GM19238 (cell line): ENCODE measurements around the gene DHX57.
A peak's percentile ranks its signal among the peaks of the same experiment; 100 is the strongest.

Experiments used
- DNase-seq: peaks from one replicate; pipeline ENCODE4 v3.0.0; 2011; ENCODE audit warnings: low spot score; ENCODE audit not compliant: insufficient read length

Gene DHX57, protein sequence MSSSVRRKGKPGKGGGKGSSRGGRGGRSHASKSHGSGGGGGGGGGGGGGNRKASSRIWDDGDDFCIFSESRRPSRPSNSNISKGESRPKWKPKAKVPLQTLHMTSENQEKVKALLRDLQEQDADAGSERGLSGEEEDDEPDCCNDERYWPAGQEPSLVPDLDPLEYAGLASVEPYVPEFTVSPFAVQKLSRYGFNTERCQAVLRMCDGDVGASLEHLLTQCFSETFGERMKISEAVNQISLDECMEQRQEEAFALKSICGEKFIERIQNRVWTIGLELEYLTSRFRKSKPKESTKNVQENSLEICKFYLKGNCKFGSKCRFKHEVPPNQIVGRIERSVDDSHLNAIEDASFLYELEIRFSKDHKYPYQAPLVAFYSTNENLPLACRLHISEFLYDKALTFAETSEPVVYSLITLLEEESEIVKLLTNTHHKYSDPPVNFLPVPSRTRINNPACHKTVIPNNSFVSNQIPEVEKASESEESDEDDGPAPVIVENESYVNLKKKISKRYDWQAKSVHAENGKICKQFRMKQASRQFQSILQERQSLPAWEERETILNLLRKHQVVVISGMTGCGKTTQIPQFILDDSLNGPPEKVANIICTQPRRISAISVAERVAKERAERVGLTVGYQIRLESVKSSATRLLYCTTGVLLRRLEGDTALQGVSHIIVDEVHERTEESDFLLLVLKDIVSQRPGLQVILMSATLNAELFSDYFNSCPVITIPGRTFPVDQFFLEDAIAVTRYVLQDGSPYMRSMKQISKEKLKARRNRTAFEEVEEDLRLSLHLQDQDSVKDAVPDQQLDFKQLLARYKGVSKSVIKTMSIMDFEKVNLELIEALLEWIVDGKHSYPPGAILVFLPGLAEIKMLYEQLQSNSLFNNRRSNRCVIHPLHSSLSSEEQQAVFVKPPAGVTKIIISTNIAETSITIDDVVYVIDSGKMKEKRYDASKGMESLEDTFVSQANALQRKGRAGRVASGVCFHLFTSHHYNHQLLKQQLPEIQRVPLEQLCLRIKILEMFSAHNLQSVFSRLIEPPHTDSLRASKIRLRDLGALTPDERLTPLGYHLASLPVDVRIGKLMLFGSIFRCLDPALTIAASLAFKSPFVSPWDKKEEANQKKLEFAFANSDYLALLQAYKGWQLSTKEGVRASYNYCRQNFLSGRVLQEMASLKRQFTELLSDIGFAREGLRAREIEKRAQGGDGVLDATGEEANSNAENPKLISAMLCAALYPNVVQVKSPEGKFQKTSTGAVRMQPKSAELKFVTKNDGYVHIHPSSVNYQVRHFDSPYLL (N-terminal part only)

DNA sequence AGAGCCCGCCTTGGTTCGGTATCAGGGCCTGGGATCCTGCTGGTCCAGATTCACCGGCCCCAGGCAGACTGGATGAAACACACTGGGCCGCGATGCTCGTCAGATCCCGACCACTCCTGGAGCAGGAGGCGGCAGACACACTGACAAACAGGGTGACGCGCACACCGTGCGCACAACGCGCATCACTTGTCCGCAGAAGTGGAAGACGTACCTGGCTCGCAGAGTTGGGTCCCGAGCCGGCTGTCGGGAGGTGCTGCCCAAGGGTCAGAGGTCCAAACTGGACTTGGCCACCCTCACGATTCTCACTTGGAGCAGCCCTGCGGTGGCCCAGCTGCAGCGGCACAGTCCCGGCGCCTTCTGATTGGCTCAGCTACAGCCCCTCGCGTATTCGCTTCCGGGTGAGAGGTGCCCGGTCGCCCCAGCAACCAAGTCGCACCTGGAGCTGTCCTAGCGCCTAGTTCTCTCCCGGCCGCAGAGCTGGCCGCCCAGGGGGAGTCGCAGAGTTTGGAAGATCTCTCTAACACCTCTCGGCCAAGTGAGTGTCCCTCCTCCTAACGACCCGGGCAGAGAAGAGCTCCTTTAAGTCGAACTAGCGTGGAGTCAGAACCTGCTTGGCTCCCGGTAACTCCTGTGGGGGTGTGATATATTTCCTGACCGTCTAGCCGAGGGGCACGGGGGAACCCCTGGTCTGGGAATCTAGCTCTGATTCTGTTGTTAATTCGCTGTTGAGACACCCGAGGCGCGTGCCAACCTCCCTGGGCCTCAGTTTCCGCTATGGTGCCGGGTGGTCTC lies at the start of gene DHX57, which contains the start of gene MORN2:
TSS of gene DHX57 (minus strand) at position 359 of the 792 bp plus-strand sequence. CDS start 7,529 bp downstream, outside the sequence.
TSS of gene MORN2 (plus strand) at position 401 of the 792 bp plus-strand sequence.
- DNase-seq, result peak; percentile 89

DNA sequence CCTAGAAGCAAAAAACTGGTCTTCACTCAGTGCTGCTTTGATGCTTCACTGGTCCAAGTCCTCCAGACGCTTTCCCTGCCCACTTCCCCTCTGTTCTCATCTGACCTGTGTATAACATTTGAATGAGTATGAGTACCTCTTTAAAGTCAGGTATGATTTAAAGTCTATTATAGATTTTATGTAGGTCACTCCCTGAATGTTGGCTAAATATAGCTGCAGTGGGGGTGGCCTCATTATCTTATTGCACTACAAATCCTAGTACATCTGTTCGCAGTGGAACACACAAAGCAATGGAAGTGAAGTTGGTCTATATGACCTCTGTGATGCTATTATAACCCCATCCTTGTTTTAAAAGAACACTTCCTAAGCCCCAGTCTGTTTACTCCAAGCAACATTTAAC lies 47.2 kb upstream of the DHX57 start:
- no peak for DNase-seq

DNA sequence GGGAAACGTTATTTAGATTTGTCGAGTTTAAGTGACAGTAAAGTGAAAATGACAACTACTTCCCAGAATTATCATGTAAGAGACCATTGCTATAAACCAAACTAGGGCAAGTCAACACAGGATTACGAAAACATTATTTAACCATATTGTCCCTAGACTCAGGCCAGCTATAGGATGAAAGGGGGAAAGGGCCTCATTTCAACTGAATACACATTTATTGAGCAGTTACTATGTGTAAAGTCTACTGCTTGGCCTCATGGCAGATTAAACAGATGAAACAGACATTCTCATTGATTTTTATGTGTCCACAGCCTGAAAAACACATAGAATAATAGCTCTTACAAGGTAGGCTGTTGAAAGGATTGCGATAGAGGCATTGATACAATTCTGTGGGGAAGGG lies 46.7 kb upstream of the DHX57 start:
- no peak for DNase-seq

DNA sequence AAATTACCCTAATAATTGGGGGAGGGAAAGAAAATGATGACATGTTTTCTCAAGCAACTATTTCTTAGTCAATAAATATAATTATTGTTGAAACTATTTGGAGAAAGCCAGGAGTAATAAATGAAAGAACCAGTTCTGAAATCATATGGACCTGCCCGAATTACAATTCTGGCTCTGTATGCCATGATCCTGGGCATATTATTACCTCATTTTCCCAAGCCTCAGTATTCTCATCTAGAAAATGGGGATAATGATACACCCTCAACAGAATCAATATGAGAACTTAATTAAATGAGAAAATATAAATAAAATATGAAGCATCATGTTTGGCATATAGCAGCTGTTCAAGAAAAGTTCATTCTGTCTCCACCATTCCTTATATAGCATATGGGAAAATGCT lies 36.9 kb upstream of the DHX57 start:
- DNase-seq, result no peak

DNA sequence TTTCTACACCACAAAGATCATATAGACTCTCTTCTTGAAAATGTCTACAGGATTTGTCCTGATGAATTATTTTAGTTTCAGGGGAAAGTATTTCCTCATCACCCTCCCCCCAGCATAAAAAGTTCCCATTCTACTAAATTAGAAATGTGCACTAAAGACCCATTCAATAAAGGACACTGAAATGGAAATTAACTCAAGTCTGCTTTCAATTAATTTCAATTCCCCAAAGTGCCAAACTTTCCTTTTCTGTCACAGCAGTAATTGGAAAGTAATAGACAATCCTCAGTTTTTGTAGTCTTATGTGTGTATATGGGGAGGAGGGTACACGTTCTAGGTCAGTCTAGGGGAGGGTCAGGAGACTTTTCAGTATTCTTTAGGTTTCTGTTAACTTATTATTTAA lies 35.5 kb upstream of the DHX57 start:
- DNase-seq, result no peak

DNA sequence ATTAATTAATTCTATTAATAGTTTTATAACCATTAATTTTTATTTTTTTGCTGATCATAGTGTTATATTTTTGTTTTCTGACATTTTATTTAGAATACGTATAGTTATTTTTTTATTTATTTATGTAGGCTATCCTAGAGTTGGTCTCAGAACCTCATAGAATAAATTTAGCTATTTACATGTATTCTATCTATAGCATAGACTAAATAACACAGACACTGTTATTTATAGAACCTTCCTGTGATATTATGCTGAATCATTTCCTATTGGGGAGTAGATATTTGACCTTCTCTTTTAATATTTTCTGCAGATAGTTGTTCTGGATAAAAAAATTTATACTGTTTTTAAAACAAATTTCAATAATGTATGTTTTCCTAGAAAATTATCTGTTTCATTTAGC lies 34.1 kb upstream of the DHX57 start:
- DNase-seq, result no peak

DNA sequence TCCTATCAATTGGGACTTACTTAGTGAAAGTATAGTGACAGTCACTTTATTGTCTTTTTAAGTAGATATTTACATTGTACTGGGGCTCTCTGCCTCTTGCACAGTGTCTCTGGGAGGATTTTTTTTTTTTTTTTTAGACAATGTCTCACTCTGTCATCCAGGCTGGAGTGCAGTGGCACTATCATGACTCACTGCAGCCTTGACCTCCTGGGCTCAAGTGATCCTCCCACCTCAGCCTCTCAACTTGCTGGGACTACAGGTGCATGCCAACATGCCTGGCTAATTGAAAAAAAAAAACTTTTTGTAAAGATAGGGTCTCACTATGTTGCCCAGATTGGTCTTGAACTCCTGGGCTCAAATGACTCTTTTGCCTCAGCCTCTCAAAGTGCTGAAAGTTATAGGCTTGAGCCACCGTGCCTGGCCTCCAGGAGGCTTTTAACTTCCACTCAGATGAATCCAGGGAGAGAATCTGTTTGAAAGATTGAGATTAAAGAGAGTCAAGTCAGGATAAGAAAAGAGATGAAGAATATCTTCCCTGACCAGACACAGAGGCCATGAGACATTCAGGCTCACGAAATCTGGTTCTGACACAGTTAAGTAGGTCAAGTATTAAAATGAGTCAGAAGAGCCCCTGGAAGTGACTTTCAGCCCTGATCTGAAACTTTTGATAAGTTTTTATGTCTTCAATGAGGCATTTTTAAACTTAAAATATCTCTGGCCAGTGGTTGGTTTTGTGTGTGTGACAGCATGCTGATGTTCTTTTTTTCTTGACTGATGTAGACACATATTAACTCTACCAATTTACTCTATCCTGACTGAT lies 32.2 kb upstream of the DHX57 start:
- peak; percentile 14 for DNase-seq

DNA sequence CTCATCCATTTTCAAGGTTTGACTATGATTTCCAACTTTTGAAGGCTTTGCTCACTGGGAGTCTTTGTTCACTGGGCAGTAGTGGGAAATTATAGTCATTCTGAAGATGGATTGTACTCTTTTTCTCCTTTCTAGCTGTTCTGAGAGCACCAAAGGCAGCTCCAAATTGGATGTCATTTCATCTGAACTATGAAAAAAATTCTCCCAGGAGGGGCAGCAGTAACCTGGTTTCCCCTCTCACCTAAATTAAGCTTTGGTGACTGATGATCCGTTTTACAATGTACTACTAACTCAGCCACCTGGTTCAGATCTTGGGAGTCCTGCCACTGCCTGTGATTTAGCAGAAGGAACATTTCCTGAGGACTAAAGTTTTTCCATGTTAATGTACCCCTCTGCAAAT lies 31.5 kb upstream of the DHX57 start:
- DNase-seq, result no peak

DNA sequence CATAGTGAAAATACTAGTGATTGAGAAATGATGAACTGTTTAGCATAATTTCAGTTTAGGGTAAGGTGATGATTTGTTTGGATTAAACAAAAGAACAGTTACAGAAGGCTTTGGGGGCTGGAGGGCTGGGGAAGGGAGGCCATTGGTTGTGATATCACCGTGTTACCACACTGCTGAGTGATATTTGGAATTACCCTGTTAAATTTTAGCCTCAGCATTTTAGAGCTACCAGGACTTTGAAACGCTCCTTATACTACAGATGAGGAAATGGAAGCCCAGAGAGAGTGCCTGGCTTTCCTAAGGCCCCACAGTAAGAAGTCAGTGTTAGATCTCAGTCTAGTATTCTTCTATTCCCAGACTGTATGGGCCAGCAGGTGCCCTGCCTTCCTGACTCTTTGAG lies 29.5 kb upstream of the DHX57 start:
- DNase-seq, result no peak

DNA sequence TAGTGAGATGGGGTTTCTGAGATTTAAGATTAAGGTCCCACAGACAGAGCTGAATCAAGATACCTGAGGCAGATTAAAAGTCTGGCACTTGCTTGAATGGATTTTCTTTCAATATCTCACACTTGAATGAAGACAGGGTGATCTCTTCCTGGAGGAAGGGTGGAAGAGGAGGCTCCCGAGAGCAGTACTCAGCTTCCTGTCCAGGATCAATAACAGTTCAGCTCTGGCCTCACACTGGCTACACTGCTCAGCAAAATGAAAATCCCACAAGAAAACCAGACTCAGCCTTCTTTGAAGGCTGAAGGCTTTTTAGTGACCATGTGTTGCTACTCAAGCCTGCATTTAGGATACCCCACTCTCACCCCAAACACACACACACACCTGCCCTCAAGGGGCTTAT lies 25.0 kb upstream of the DHX57 start:
- DNase-seq, result no peak

DNA sequence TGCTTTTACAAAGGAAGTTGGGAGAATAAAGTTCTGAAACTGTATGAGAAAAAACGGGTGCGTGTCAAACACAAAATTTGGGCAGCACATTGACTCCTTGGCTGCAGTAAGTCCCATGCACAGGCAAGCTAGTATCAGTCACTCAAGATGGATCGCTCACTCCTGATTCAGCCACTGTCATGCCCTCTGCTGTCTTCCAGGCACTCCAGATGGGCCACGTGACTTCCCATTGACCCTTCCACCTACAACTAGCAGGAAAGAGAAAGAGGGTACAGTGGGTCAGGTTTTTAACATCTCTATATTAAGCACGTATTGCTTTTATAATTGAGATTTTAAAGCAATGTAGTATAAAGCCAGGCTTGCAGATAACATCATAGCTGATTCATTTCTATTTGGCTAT lies 22.5 kb upstream of the DHX57 start:
- no peak for DNase-seq

DNA sequence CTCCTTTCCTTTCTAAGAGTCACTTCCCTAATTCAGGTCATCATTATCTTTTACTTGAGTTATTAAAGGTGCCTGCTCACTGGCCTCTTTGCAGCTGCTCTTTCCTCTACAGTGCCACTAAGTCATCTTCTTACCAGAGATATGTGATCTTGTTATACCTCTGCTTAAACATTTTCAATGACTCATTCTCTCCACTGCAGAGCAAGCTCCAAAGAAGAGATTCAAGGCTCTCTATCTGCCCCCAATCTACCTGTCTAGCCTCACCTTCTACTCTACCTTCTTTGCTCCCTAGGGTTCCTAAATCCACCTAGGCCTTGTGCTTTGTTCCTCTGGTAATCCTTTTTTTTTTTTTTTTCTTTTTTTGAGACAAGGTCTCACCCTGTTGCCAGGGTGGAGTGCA lies 17.1 kb upstream of the DHX57 start:
- no peak for DNase-seq

DNA sequence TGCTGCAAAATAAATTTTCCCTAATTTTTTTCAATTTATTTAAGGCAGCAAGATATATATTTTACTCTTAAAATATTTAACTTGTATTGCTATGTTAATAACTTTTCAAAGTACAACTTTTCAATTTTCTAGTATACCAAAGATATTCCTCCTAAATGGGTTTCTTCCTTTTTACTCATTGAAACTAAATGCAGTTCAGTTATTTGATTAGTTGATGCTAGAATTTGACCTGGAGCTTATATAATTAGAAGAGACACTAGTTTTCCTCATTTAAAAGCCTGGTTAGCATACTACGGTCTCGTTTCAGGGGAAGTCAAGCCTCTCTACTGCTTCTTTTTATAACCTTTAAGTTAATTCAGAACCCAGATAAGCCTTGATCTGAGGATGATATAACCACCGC lies 13.8 kb upstream of the DHX57 start, which contains the start of gene ARHGEF33:
TSS of gene ARHGEF33 (plus strand) at position 301 of the 400 bp plus-strand sequence. CDS start 29,573 bp downstream, outside the sequence.
- no peak for DNase-seq

DNA sequence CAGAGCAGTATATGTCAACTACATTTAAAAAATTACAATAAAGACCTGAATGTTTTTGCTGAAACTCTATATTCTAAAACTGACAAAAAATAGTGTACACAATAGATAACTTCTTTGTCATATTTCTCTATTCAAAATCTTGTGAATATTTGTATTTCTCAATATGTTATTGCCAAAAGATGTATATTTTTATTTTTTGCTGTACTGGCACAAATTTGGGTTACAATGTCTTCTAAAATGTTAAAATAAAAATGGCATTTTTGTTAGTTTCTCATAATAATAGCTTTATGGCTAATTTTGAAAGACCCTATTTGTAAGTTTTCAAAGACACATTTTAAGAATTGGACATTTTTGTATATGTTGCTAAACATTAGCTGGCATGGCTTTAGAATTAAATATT lies 13.3 kb upstream of the DHX57 start:
- DNase-seq, result no peak

DNA sequence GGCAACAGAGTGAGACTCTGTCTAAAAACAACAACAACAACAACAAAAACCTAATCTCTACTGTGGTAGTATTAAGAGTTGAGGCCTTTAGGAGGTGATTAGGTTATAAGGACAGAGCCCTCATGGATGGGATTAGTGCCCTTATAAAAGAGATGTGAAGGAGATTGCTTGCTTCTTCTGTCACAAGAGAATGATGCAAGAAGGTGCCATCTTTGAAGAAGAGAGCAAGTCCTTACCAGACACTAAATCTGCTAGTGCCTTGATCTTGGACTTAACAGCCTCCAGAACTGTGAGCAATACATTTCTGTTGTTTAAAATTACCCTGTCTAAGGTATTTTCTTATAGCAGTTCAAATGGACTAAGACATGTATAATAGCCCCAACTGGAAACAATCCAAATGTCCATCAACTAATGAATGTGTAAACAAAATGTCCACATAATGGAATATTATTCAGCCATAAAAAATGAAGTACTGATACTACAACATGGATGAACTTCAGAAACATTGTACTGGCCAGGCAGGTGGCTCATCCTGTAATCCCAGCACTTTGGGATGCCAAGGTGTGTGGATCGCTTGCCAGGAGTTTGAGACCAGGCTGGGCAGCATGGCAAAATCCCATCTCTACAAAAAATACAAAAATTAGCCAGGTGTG lies 12.3 kb upstream of the DHX57 start:
- no peak for DNase-seq

DNA sequence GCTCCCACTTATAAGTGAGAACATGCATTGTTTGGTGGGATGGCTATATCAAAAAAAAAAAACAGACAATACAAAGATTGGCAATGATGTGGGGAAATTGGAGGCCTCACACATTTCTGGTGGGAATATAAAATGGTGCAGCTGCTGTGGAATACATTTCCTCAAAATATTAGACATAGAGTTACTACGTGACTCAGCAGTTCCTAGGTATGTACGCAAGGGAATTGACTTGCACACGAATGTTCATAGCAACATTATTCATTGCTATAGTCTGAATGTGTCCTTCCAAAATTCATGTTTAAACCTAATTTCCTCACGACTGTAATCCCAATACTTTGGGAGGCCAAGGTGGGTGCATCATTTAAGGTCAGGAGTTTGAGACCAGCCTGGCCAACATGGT lies 11.6 kb upstream of the DHX57 start:
- no peak for DNase-seq

DNA sequence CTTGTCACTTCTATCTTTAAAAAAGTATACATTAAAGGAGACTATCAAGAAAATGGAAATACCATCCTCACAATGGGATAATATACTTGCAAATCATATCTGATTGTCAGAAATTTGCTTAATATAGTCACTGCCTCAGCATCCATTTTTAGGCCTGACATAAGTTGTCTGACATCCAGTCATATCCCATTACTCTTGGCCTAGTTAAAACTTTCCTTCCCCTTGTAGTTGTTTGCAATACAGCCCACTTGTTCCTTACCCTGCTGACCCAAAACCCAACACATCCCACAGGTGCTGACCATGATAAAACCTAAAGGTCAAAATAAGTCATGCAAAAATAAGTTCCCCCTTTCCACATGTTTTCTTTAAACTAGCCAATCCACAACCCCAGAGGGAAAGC lies 10.3 kb upstream of the DHX57 start:
- no peak for DNase-seq

DNA sequence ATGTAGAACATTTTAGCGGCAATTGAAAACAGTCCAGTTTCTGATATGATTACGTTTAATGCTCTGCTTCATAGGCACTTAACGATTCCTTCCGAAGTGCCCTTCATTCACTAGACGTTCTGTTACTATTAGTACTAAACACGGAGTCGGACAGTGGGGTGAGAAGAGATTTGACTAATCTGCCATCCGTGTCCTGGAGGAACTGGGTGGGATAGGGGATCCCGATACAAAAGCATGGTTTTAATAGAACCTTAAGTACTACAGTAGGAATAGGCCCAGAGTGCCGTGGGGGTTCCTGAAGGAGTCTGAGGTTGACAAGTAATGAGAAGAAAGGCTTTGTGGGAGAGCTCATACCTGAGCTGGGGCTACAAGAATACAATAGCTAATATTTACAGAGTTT lies 673 bp upstream of the DHX57 start:
- no peak for DNase-seq

DNA sequence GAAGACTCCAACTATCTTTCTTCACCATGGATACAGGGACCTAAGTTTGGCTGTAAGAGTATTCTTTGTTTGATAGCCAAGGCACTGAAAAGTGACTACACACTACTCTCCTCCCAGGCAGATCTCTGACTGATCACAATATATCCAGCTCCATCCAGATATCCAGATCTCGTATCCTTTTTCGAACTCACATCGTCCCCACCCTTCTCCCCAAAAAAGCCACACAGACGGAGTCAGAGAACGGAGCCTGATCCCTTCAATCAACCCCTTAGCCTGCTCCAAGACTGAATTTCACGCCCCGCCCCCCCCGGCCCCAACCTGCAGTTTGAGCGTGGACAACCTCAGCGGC lies 533 bp downstream of the DHX57 start:
- DNase-seq, result no peak
